Left ventricle myocardium inferior (tissue), 1 donor: ENCODE data around the gene HOXD11. TPM values are rescaled to one million over a fixed set of nuclear protein-coding genes. Genes with fewer than 3 reads are reported as not detected.

Experiments
- DNase-seq: peaks from one replicate; pipeline ENCODE4 v3.0.0-alpha.2; 2020
- H3K27ac ChIP-seq: fragments of 200-600 bp; replicated peaks from 2 replicates; pipeline ENCODE4 v1.8.0; 2021
- H3K27me3 ChIP-seq: fragments of 200-600 bp; 2 replicates; pipeline ENCODE4 v1.8.0; 2021; ENCODE audit warnings: low read depth
- H3K36me3 ChIP-seq: fragments of 200-600 bp; 2 replicates; pipeline ENCODE4 v1.8.0; 2021
- H3K4me1 ChIP-seq: fragments of 200-600 bp; 2 replicates; pipeline ENCODE4 v1.8.0; 2021
- H3K4me3 ChIP-seq: fragments of 200-600 bp; 2 replicates; pipeline ENCODE4 v1.8.0; 2021; ENCODE audit warnings: mild to moderate bottlenecking, moderate library complexity
- H3K9me3 ChIP-seq: fragments of 200-600 bp; replicated peaks from 2 replicates; pipeline ENCODE4 v1.8.0; 2021
- CTCF ChIP-seq: fragments of 200-600 bp; IDR thresholded peaks from 2 replicates; pipeline ENCODE4 v1.8.0; 2021; ENCODE audit warnings: antibody characterized with exemption, mild to moderate bottlenecking, borderline replicate concordance
- intact Hi-C: fragments of 100-400 bp; cut with micrococcal nuclease; formaldehyde crosslinking; loops from one replicate; pipeline ENCODE4 v1.11.0; 2022
- total RNA-seq: library from RNA; stranded (reverse); fragmentation: NEBNext Ultra II Directional; extraction: Animal tissue kit (Norgen Biotek cat#: 25700); gene quantifications from one replicate; pipeline ENCODE4 v1.2.1, GENCODE V29; 2021
- donor health status: DM: no; HTN: yes; CAD: no; lungs with severe emphysema.

The HOXD11 gene
- total RNA-seq, 1 donor from 2014 or later, result not detected

DNA sequence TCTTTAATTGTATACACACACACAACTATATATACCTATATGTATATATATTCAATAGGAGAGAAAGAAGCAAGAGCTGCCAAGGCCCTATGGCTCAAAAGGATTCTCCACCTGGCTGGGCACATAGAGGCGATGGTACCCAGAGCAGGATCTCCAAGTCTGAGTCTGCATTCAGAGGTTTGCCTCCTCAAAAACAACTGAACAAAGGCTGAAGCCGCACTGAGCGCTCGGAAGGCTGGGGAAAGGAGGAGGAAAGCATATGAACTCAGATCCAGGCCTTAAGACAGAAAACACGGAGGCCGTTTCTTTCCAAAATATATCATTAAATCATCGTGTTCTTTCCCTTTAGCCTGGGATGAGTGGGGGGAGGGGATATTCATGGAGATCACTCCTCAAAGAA is 3.9 kb upstream of the HOXD11 start:
- intact Hi-C loops, result no loop called here
- no peak for DNase-seq
- Histone ChIP-seq H3K36me3 (no peaks in the 10 kb centered on the region), H3K9me3 (no peaks in the 10 kb centered on the region), H3K27ac (no peak overlapping the region), H3K27me3 (peaks cover 99% of the 10 kb centered on the region), H3K4me3 (no peak overlapping the region), H3K4me1 (peaks cover 49% of the 10 kb centered on the region)
- no peak for TF ChIP-seq CTCF

- intact Hi-C loops, result no loop called here
- no peak for TF ChIP-seq CTCF
- DNase-seq, result no peak
- H3K4me1 ChIP-seq, result peaks cover 49% of the 10 kb centered on the region
- H3K27ac ChIP-seq, result no peak overlapping the region
- H3K9me3 ChIP-seq, result no peaks in the 10 kb centered on the region
- peaks cover 99% of the 10 kb centered on the region for H3K27me3 ChIP-seq
- peak overlapping the region; percentile 19 for H3K4me3 ChIP-seq
- no peaks in the 10 kb centered on the region for H3K36me3 ChIP-seq
Measured at GRCh38 chr2:176103742-176104315, 3.3 kb upstream of the HOXD11 start.

DNA sequence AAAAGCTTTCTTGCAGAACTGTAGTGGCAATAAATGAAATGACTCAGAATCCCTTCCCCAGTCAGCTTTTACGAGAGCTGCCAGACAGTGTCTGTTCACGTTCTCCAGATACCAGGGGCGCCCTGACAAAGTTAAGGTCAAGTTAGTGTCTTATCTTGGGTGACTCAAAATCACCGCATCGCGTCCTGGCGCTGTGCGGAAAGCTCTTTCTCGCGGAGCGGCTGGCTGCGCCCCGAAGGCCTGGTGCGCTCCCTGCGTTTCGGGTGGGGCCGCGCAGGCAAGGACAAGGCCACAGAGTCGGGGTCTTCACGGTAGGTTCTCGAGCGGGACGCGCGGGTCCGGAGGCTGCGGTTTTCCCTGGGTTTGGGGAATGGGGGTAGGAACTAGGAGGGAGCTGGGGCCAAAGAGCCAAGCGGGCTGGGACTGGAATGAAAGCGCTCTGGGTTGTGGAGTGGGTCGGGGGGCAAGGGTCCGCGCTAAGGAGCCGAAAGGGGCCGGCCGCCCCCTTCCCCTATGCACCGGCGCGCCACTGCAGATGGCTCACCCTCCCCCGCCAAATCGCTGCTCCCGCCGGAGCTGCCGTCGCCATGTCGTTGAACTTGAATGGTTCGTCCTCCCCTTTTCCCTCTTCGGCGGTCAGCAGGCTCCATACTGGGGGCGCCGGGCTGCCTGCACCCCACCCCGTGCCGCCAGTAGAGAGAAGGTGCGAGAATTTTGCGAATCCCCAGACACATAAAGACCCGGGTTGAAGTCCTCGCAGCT is 2.6 kb upstream of the HOXD11 start:
- Histone ChIP-seq H3K9me3 (no peaks in the 10 kb centered on the region), H3K27me3 (peaks cover 99% of the 10 kb centered on the region), H3K27ac (no peak overlapping the region), H3K36me3 (no peaks in the 10 kb centered on the region), H3K4me3 (peak overlapping the region; percentile 19), H3K4me1 (peaks cover 54% of the 10 kb centered on the region)
- DNase-seq, result no peak
- TF ChIP-seq CTCF, result no peak
- intact Hi-C loops, result no loop called here

DNA sequence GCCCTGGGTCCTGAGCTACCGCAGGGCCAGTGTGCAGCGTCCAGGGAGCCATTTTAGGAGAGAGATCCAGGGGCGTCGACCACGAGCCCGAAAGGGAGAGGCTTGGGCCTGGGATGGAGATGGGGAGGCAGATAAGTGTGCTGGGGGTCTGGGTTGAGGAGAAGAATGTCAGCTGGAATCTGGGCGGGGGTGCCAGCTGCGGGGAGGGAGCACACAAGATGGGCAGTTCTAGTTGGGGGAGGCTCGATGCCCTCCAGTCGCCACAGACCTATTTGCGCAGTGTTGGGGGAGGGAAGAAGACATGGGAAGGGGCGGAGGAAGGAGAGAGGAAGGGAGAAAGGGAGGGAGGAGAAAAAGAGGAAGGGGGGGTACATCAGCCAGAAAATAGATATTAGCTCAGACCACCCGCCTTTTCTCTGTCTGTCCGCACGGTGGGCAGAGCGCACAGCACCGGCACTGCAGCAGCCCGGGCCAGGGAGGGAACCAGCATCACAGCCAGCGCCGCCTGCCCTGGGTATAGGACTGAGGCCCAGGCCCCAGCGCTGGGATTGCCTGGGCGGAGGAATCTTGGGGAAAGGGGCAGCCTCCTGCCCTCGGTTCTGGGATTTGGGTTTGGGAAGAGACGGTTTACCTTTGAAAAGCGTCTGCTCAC is 1.9 kb upstream of the HOXD11 start:
- no peak for DNase-seq
- Histone ChIP-seq H3K4me1 (peaks cover 48% of the 10 kb centered on the region), H3K9me3 (no peaks in the 10 kb centered on the region), H3K36me3 (no peaks in the 10 kb centered on the region), H3K27me3 (peaks cover 99% of the 10 kb centered on the region), H3K4me3 (peak overlapping the region; percentile 19), H3K27ac (no peak overlapping the region)
- intact Hi-C loops, result no loop called here
- TF ChIP-seq CTCF, result no peak

DNA sequence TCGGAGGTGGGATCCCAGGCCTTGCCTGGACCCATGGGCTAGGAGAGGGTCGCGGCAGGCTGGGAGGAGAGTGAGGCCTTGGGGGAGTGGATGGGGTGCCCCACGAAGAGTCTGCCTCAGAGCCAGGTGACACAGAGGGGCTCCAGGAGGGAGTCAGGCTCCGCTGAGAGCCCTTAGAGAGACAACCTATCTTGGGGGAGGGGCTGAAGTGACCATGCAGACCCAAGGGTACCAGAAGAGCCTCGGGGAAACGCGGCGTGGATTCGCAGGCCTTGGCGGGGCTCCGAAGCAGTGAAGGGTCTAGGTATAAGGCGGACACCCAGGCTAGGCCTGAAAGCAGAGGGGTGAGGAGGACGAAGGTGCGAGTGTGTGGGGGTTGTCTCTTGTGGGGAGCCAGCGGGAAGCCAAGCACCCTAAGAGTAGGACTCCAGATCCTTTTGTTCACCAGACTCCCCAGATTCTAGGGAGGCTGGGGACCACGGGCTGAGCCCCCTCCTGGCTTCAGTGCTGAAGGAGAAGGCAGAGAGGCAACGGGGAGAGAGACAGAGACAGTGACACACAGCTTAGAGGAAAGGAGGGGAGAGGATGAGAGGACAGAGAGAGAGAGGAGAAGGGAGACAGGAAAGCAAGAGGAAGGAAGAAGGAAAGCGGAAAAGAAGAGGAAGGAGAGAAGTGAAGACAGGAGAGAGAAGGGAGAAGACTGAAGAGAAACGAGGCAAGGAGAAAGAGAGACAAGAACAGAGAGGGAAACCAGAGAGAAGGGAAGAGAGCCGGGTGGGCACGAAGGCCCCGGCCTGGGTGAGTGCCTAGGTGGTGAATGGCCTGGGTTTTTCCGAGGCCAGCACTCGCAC is 1.1 kb upstream of the HOXD11 start:
- no peak for TF ChIP-seq CTCF
- H3K27me3 ChIP-seq, result peaks cover 99% of the 10 kb centered on the region
- H3K27ac ChIP-seq, result no peak overlapping the region

More for the DNA sequence above, 1.1 kb upstream of the HOXD11 start:
- Histone ChIP-seq H3K4me1 (peaks cover 44% of the 10 kb centered on the region), H3K4me3 (no peak overlapping the region), H3K36me3 (no peaks in the 10 kb centered on the region), H3K9me3 (no peaks in the 10 kb centered on the region)
- intact Hi-C loops, result no loop called here
- no peak for DNase-seq
